ENCODE data around the gene HMGN5. TPM values are rescaled to one million over a fixed set of nuclear protein-coding genes. Genes with fewer than 3 reads are reported as not detected.

The HMGN5 gene
- total RNA-seq, 2 donors from 2014 or later, result 1.2 to 3.6 TPM

GRCh38 chrX:81232218-81232617, 30.5 kb upstream of the HMGN5 start:
- H3K27me3 ChIP-seq, result no peaks in the 10 kb centered on the region
- H3K4me3 ChIP-seq, result no peak overlapping the region
- no peaks in the 10 kb centered on the region for H3K36me3 ChIP-seq
- no peaks in the 10 kb centered on the region for H3K9me3 ChIP-seq
- TF ChIP-seq CTCF (IDR thresholded peaks at IDR 0.05), result no peak
- no peak overlapping the region for H3K27ac ChIP-seq
- H3K4me1 ChIP-seq, result no peaks in the 10 kb centered on the region
- no peak for DNase-seq (ENCODE audit: low spot score)

- Histone ChIP-seq H3K4me1 (no peaks in the 10 kb centered on the region), H3K36me3 (no peaks in the 10 kb centered on the region), H3K9me3 (no peaks in the 10 kb centered on the region), H3K27ac (no peak overlapping the region), H3K27me3 (no peaks in the 10 kb centered on the region), H3K4me3 (no peak overlapping the region)
- no peak for DNase-seq (ENCODE audit: low spot score)
- no peak for TF ChIP-seq CTCF (IDR thresholded peaks at IDR 0.05)
Measured at GRCh38 chrX:81231476-81231875, 29.8 kb upstream of the HMGN5 start.

- H3K9me3 ChIP-seq, result no peaks in the 10 kb centered on the region
- DNase-seq (ENCODE audit: low spot score), result no peak
- no peaks in the 10 kb centered on the region for H3K4me1 ChIP-seq
- no peak for TF ChIP-seq CTCF (IDR thresholded peaks at IDR 0.05)
- H3K4me3 ChIP-seq, result no peak overlapping the region
- H3K27me3 ChIP-seq, result no peaks in the 10 kb centered on the region
- no peaks in the 10 kb centered on the region for H3K36me3 ChIP-seq
- no peak overlapping the region for H3K27ac ChIP-seq
Measured at GRCh38 chrX:81229901-81230300, 28.2 kb upstream of the HMGN5 start.

- Histone ChIP-seq H3K9me3 (no peaks in the 10 kb centered on the region), H3K4me1 (no peaks in the 10 kb centered on the region), H3K27me3 (no peaks in the 10 kb centered on the region), H3K27ac (no peak overlapping the region), H3K4me3 (no peak overlapping the region), H3K36me3 (no peaks in the 10 kb centered on the region)
- no peak for TF ChIP-seq CTCF (IDR thresholded peaks at IDR 0.05)
- DNase-seq (ENCODE audit: low spot score), result no peak
Measured at GRCh38 chrX:81229229-81229628, 27.5 kb upstream of the HMGN5 start.

- H3K9me3 ChIP-seq, result no peaks in the 10 kb centered on the region
- no peak for TF ChIP-seq CTCF (IDR thresholded peaks at IDR 0.05)
- no peak overlapping the region for H3K27ac ChIP-seq
- H3K27me3 ChIP-seq, result no peaks in the 10 kb centered on the region
- DNase-seq (ENCODE audit: low spot score), result no peak
- no peaks in the 10 kb centered on the region for H3K4me1 ChIP-seq
- no peak overlapping the region for H3K4me3 ChIP-seq
- no peaks in the 10 kb centered on the region for H3K36me3 ChIP-seq
Measured at GRCh38 chrX:81215685-81216084, 14.0 kb upstream of the HMGN5 start.

- Histone ChIP-seq H3K4me3 (no peak overlapping the region), H3K4me1 (no peaks in the 10 kb centered on the region), H3K27ac (no peak overlapping the region), H3K27me3 (no peaks in the 10 kb centered on the region), H3K9me3 (no peaks in the 10 kb centered on the region), H3K36me3 (no peaks in the 10 kb centered on the region)
- TF ChIP-seq CTCF (IDR thresholded peaks at IDR 0.05), result no peak
- DNase-seq (ENCODE audit: low spot score), result no peak
Measured at GRCh38 chrX:81208916-81209315, 7.2 kb upstream of the HMGN5 start.
